ENCODE results near the gene INO80. TPM values are rescaled to one million over a fixed set of nuclear protein-coding genes. Genes with fewer than 3 reads are reported as not detected.

The INO80 gene
- total RNA-seq, 1 donor from 2014 or later, result 20.9 TPM

- Mint-ChIP-seq H3K36me3 (ENCODE audit: unreplicated experiment) (peaks cover 18% of the 10 kb centered on the region), H3K9me3 (ENCODE audit: unreplicated experiment) (no peaks in the 10 kb centered on the region), H3K4me1 (ENCODE audit: unreplicated experiment) (peaks cover 44% of the 10 kb centered on the region), H3K27me3 (ENCODE audit: unreplicated experiment) (no peaks in the 10 kb centered on the region), H3K27ac (ENCODE audit: unreplicated experiment) (peak within 1 kb of the TSS; percentile 97), H3K4me3 (ENCODE audit: unreplicated experiment) (peak within 1 kb of the TSS; percentile 94)
- no peak for TF ChIP-seq CTCF (IDR thresholded peaks at IDR 0.05)
- peak; percentile 99 for DNase-seq (ENCODE audit: extremely low spot score, unreplicated experiment)
Measured at GRCh38 chr15:40952901-40953712, 163.0 kb downstream of the INO80 start, which contains the start of gene CHAC1. Gene CHAC1 (plus strand): TSS chr15:40953471. CDS start chr15:40953584, 113 bp downstream.

GRCh38 chr15:40952301-40952900 is 163.7 kb downstream of the INO80 start:
- Mint-ChIP-seq H3K27ac (ENCODE audit: unreplicated experiment) (peak overlapping the region; percentile 97), H3K27me3 (ENCODE audit: unreplicated experiment) (no peaks in the 10 kb centered on the region), H3K4me1 (ENCODE audit: unreplicated experiment) (peaks cover 38% of the 10 kb centered on the region)

GRCh38 chr15:40951764-40952163 is 164.3 kb downstream of the INO80 start:
- peaks cover 16% of the 10 kb centered on the region for H3K36me3 Mint-ChIP-seq (ENCODE audit: unreplicated experiment)
- H3K4me3 Mint-ChIP-seq (ENCODE audit: unreplicated experiment), result peak overlapping the region; percentile 94
- no peak for DNase-seq (ENCODE audit: extremely low spot score, unreplicated experiment)
- peaks cover 38% of the 10 kb centered on the region for H3K4me1 Mint-ChIP-seq (ENCODE audit: unreplicated experiment)
- TF ChIP-seq CTCF (IDR thresholded peaks at IDR 0.05), result no peak
- no peaks in the 10 kb centered on the region for H3K9me3 Mint-ChIP-seq (ENCODE audit: unreplicated experiment)
- peak overlapping the region; percentile 97 for H3K27ac Mint-ChIP-seq (ENCODE audit: unreplicated experiment)
- no peaks in the 10 kb centered on the region for H3K27me3 Mint-ChIP-seq (ENCODE audit: unreplicated experiment)

More at GRCh38 chr15:40952301-40952900, 163.7 kb downstream of the INO80 start:
- peaks cover 16% of the 10 kb centered on the region for H3K36me3 Mint-ChIP-seq (ENCODE audit: unreplicated experiment)
- no peaks in the 10 kb centered on the region for H3K9me3 Mint-ChIP-seq (ENCODE audit: unreplicated experiment)
- DNase-seq (ENCODE audit: extremely low spot score, unreplicated experiment), result no peak
- peak overlapping the region; percentile 94 for H3K4me3 Mint-ChIP-seq (ENCODE audit: unreplicated experiment)
- TF ChIP-seq CTCF (IDR thresholded peaks at IDR 0.05), result no peak

- Mint-ChIP-seq H3K4me1 (ENCODE audit: unreplicated experiment) (peaks cover 26% of the 10 kb centered on the region), H3K4me3 (ENCODE audit: unreplicated experiment) (no peak overlapping the region), H3K9me3 (ENCODE audit: unreplicated experiment) (no peaks in the 10 kb centered on the region), H3K27me3 (ENCODE audit: unreplicated experiment) (peaks cover 2% of the 10 kb centered on the region), H3K36me3 (ENCODE audit: unreplicated experiment) (peaks cover 7% of the 10 kb centered on the region), H3K27ac (ENCODE audit: unreplicated experiment) (no peak overlapping the region)
- TF ChIP-seq CTCF (IDR thresholded peaks at IDR 0.05), result no peak
- no peak for DNase-seq (ENCODE audit: extremely low spot score, unreplicated experiment)
Measured at GRCh38 chr15:40949756-40950207, 166.3 kb downstream of the INO80 start.

Measured in osteocyte (in vitro differentiated cells).